Fibroblast of pulmonary artery (primary cell): ENCODE measurements around the gene C1QTNF3.
"Not testable (repeated sequence)": the region's sequence is repeated elsewhere in the genome, so short reads cannot be mapped to it uniquely, and the experiment has no call there.

Experiments
- DNase-seq: peaks from one replicate; pipeline ENCODE4 v3.0.0-alpha.2; 2010; ENCODE audit warnings: low read depth
- H3K4me3 ChIP-seq: replicated peaks from 2 replicates; pipeline ENCODE4 v1.5.1; 2011; ENCODE audit warnings: low read depth, mild to moderate bottlenecking, control low read depth, low read length, moderate library complexity
- TF ChIP-seq, protein P1 (sequence below): IDR thresholded peaks from 2 replicates; pipeline ENCODE4 v1.5.1; 2011; ENCODE audit warnings: mild to moderate bottlenecking, control low read depth, low read length, inconsistent platforms; ENCODE audit errors: missing control alignments

The C1QTNF3 gene

DNA sequence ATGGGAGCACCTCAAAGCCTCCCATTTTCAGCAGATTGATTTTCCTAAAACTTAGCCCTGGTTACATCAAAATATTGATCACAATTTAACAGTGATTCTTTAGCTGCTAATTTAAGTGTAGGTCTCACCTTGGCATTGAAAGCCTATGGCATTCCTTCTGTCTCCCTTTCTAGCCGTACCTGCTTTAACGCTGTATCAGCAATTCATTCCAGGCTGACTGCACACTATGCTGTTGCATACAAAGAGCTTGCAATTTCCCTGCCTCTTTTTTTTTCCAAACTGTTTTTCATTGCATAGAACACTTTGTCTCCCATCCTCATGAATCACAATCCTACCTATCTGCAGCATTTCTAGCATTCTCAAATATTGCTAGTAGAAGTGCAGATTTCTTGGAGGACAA, 26.3 kb downstream of the C1QTNF3 start:
- no peak overlapping the region for H3K4me3 ChIP-seq
- DNase-seq, result no peak
- TF ChIP-seq, protein P1, sequence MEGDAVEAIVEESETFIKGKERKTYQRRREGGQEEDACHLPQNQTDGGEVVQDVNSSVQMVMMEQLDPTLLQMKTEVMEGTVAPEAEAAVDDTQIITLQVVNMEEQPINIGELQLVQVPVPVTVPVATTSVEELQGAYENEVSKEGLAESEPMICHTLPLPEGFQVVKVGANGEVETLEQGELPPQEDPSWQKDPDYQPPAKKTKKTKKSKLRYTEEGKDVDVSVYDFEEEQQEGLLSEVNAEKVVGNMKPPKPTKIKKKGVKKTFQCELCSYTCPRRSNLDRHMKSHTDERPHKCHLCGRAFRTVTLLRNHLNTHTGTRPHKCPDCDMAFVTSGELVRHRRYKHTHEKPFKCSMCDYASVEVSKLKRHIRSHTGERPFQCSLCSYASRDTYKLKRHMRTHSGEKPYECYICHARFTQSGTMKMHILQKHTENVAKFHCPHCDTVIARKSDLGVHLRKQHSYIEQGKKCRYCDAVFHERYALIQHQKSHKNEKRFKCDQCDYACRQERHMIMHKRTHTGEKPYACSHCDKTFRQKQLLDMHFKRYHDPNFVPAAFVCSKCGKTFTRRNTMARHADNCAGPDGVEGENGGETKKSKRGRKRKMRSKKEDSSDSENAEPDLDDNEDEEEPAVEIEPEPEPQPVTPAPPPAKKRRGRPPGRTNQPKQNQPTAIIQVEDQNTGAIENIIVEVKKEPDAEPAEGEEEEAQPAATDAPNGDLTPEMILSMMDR, result no peak

DNA sequence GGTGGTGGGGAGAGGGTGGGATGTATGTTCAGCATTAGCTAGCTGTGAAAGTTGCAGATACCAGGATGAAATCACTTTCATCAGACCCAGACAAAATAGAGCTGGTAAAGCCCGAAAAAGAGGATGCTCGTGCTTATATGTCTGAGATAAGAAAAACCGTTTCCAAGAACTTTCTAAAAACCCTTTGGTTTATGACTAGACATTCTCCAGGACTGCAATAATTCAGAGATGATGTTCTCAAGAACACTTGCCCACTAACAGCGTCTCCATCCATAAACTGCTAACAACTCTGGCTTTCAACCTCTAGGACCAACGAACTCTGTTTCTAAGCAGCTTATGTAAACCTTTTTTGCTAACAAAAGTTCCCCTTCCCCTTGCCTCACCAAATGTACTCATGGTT, 26.8 kb downstream of the C1QTNF3 start:
- no peak overlapping the region for H3K4me3 ChIP-seq
- TF ChIP-seq, protein P1, result no peak
- no peak for DNase-seq

DNA sequence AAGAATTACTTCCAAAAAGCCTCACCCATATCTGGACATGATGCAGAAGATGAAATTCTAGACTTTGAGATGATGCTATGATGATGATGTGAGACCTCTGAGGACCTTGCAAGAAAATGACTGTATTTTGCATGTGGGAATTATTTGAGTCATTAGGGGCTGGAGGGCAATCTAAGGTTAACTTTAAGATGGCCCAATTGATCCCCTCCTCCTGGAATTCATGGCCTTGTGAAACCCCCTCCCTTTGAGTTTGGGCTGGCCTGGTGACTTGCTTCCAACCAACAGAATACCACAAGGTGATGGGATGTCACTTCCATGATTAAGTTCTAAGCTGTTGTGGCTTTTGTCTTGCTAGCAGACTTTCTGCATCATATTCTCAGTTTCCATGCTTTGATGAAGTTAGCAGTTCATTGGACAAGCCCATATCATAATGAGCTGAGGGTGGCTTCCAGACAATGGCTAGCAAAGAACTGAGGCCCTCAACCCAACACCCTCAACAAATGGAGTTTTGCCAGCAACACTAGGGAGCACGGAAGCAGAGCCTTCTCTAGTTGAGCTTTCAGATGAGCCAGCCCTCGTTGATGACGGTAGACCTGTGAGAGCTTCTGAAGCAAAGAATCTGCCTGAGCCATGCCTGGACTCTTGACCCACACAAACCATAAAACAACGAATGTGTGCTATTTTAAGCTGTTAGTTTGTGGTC, 27.7 kb downstream of the C1QTNF3 start:
- TF ChIP-seq, protein P1, result no peak
- no peak overlapping the region for H3K4me3 ChIP-seq
- DNase-seq, result no peak

DNA sequence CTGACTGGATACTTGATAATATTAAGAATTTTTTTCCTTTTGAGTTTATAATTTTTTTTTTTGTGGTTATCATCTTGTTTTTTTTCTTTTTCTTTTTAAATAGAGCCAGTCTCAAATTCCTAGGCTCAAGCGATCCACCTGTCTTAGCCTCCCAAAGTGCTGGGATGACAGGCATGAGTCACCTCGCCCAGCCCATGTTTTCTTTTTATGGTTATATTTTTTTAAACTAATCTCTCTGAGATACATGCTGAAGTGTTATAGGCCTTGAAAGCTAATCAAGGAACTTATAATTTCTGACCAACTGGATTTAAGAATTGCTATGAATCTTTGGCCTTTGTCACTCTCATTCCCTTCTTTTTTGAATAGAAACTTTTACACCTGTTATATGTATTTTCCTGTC, 28.4 kb downstream of the C1QTNF3 start:
- TF ChIP-seq, protein P1, result no peak
- H3K4me3 ChIP-seq, result no peak overlapping the region
- no peak for DNase-seq

DNA sequence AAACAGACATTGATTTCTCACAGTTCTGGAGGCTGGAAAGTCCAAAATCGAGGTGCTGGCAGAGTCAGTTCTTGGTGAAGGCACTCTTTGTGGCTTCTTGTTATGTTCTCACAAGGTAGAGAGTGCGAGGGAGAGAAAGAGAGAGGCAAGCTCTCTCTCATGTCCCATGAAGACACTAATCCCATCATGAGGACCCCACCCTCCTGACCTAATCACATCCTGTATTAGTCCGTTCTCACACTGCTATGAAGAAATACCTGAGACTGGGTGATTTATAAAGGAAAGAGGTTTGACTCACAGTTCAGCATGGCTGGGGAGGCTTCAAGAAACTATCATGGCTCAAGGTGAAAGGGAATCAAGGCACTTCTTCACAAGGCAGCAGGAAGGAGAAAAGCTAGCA, 29.5 kb downstream of the C1QTNF3 start:
- DNase-seq, result no peak
- no peak overlapping the region for H3K4me3 ChIP-seq
- TF ChIP-seq, protein P1, result no peak

DNA sequence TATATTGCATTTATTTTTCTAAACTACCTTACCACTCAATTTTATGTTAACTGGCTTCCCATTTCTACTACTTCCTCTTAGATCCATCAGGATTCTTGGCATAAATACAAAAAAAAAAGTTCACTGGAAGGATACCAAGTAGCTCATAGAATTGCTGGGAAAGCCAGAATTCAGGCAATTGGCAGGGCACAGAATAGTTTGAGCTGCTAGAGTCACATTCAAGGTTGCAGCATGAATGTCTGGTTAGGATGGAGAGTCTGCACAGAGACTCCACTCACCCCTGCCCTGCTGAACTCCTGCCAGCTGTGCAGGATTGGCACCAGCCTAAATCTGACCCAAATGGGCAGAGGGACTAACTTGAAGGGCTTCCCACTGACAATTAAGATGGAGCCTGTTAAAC, 30.2 kb downstream of the C1QTNF3 start:
- no peak overlapping the region for H3K4me3 ChIP-seq
- peak; percentile 69 for DNase-seq
- TF ChIP-seq, protein P1, result no peak

DNA sequence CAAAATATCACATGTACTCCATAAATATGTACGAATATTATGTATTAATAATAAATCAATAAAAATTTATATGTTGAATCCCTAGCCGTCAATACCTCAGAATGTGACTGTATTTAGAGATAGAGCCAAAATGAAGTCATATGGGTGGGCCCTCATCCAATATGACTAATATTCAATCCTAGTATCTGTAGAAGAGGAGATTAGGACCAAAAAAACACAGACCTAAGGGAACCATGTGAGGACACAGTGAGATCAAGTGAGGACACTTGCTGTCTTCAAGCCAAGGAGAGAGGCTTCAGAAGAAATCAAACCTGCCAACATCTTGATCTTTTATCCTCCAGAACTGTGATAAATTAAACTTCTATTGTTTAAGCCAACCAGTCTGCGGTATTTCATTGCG, 31.5 kb downstream of the C1QTNF3 start:
- no peak overlapping the region for H3K4me3 ChIP-seq
- TF ChIP-seq, protein P1, result no peak
- peak; percentile 37 for DNase-seq

DNA sequence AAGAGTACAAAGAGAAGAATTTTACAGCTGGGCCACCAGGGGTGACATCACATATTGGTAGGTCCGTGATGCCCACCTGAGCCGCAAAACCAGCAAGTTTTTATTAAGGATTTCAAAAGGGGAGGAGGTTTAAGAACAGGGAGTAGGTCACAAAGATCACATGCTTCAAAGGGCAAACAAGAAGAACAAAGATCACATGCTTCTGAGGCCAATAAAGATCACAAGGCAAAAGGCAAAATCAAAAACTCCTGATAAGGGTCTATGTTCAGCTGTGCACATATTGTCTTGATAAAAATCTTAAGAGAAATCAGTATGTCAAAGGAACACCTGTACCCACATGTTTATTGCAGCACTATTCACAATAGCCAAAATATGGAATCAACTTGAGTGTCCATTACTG, 32.9 kb downstream of the C1QTNF3 start:
- H3K4me3 ChIP-seq, DNase-seq: not testable (repeated sequence)
